ENCODE results near the gene PRKD1.
"Not testable (repeated sequence)": the region's sequence is repeated elsewhere in the genome, so short reads cannot be mapped to it uniquely, and the experiment has no call there.

Gene PRKD1

DNA sequence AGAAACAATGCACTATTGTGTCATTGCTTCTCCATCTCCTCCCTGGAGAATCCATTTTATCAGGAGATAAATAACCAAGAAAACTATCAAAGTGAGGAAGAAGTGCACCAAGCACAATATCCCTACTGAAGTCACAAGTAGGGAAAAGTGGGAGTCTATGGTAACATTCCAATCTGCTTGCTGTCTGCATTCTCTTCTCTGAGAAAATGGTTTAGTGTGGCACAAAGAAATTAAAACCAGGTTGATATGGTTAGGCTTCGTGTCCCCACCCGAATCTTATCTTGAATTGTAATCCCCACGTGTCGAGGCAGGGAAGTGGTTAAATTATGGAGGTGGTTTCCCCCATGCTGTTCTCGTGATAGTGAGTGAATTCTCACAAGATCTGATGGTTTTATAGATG, 209.7 kb downstream of the PRKD1 start:
- Histone ChIP-seq H3K27me3 (ENCODE audit: control insufficient read depth in 1 of 2, insufficient read depth in 2 of 2, low read length in 2 of 2) (no peaks in the 10 kb centered on the region), H3K9ac (ENCODE audit: low read length in 2 of 2) (no peak overlapping the region)

DNA sequence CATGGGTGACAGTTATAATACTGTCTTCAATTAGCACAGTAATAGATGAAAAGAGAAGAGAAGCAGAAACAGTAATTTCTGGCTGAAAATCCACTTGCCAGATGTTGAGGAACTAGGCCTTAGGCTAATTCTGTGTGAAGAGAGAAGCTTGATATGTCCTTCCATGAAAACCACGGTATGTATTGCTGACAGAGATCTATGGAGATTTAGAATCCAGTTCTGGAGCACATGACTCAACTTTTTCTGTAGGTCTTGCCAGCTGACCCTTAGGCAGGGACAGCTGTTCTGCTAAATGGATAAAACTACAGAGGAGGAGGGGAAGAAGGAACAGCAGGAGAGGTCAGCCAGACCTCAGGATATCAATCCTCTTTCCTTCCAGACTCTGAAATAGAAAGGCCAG, 211.5 kb downstream of the PRKD1 start:
- Histone ChIP-seq H3K4me3 (ENCODE audit: low read length in 2 of 2) (no peak overlapping the region), H3K27ac (ENCODE audit: low read length) (no peak overlapping the region), H3K9me3 (ENCODE audit: control insufficient read depth in 2 of 2, low read length in 2 of 2) (no peaks in the 10 kb centered on the region), H3K9ac (ENCODE audit: low read length in 2 of 2) (no peak overlapping the region), H3K36me3 (ENCODE audit: control insufficient read depth in 2 of 2, insufficient read depth in 2 of 2, low read length in 2 of 2) (no peaks in the 10 kb centered on the region), H3K27me3 (ENCODE audit: control insufficient read depth in 1 of 2, insufficient read depth in 2 of 2, low read length in 2 of 2) (no peaks in the 10 kb centered on the region), H3K4me1 (ENCODE audit: control insufficient read depth, insufficient read depth, low read length) (no peaks in the 10 kb centered on the region)

More for the DNA sequence above, 209.7 kb downstream of the PRKD1 start:
- Histone ChIP-seq H3K4me1 (ENCODE audit: control insufficient read depth, insufficient read depth, low read length) (no peaks in the 10 kb centered on the region), H3K36me3 (ENCODE audit: control insufficient read depth in 2 of 2, insufficient read depth in 2 of 2, low read length in 2 of 2) (no peaks in the 10 kb centered on the region), H3K4me3 (ENCODE audit: low read length in 2 of 2) (no peak overlapping the region), H3K27ac (ENCODE audit: low read length) (no peak overlapping the region), H3K9me3 (ENCODE audit: control insufficient read depth in 2 of 2, low read length in 2 of 2) (no peaks in the 10 kb centered on the region)

DNA sequence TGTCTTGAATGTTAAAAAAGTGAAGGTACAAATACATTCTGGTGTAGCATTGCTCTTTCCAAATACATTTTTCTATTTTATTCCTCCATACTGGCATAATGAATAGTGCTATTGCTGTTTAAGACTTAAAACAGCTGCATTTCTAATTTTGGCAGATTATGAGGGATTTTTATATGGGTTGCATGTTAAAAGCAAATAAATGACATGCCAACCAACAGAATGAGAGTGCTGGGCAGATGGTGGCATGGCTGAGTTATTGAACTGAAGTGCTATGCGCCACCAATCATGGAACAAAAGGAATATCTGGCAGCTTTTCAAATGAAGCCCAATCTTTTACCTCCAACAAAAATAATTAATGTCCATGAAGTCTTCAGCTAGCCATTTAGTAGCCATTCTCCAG, 215.0 kb downstream of the PRKD1 start:
- no peaks in the 10 kb centered on the region for H3K36me3 ChIP-seq (ENCODE audit: control insufficient read depth in 2 of 2, insufficient read depth in 2 of 2, low read length in 2 of 2)
- no peak overlapping the region for H3K9ac ChIP-seq (ENCODE audit: low read length in 2 of 2)
- no peaks in the 10 kb centered on the region for H3K27me3 ChIP-seq (ENCODE audit: control insufficient read depth in 1 of 2, insufficient read depth in 2 of 2, low read length in 2 of 2)
- no peaks in the 10 kb centered on the region for H3K9me3 ChIP-seq (ENCODE audit: control insufficient read depth in 2 of 2, low read length in 2 of 2)
- H3K4me3 ChIP-seq (ENCODE audit: low read length in 2 of 2) = no peak overlapping the region
- H3K4me1 ChIP-seq (ENCODE audit: control insufficient read depth, insufficient read depth, low read length) = no peaks in the 10 kb centered on the region
- no peak overlapping the region for H3K27ac ChIP-seq (ENCODE audit: low read length)

DNA sequence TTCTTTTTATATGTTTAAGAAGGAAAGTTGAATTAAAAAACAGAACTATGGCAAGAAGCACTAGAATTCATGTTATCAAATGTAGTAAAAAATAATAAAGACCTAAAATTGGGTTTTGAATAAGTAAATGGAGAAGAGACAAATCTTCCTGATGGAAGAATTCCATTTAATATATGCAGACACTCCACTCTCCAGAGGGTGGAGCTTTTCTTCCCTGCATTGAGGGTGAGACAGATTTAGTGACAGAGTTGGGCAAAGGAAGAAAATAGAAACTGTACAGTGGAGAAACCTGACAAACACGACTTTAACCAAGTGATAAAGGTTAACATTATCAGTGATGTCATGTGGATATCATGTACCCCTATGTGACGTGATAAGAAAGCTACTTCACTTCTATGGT, 217.6 kb downstream of the PRKD1 start:
- peaks cover 0 to 3% of the 10 kb centered on the region in 2 donors for H3K9me3 ChIP-seq (ENCODE audit: control insufficient read depth in 2 of 2, low read length in 2 of 2)
- no peaks in the 10 kb centered on the region for H3K4me1 ChIP-seq (ENCODE audit: control insufficient read depth, insufficient read depth, low read length)
- H3K4me3 ChIP-seq (ENCODE audit: low read length in 2 of 2) = no peak overlapping the region
- H3K27ac ChIP-seq (ENCODE audit: low read length) = no peak overlapping the region
- no peaks in the 10 kb centered on the region for H3K27me3 ChIP-seq (ENCODE audit: control insufficient read depth in 1 of 2, insufficient read depth in 2 of 2, low read length in 2 of 2)
- H3K9ac ChIP-seq (ENCODE audit: low read length in 2 of 2) = no peak overlapping the region
- no peaks in the 10 kb centered on the region for H3K36me3 ChIP-seq (ENCODE audit: control insufficient read depth in 2 of 2, insufficient read depth in 2 of 2, low read length in 2 of 2)

DNA sequence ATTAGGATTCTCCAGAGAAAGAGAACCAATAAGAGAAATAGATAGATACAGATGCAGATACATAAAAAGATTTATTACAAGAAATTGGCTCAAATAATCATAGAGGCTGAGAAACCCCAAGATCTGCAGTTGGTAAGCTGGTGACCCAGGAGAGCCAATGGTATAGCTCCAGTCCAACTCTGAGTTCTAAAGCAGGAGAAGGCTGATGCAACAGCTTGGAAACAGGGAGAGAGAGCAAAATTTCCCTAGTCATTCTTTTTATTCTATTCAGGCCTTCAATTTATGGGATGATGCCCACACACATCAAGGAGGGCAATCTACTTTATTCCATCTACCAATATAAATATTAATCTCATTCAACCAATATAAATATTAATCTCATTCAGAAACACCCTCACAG, 218.2 kb downstream of the PRKD1 start:
- Histone ChIP-seq H3K9ac (ENCODE audit: low read length in 2 of 2) (no peak overlapping the region), H3K36me3 (ENCODE audit: control insufficient read depth in 2 of 2, insufficient read depth in 2 of 2, low read length in 2 of 2) (no peaks in the 10 kb centered on the region), H3K27ac (ENCODE audit: low read length) (no peak overlapping the region), H3K9me3 (ENCODE audit: control insufficient read depth in 2 of 2, low read length in 2 of 2) (peaks cover 0 to 3% of the 10 kb centered on the region in 2 donors), H3K4me3 (ENCODE audit: low read length in 2 of 2) (no peak overlapping the region), H3K27me3 (ENCODE audit: control insufficient read depth in 1 of 2, insufficient read depth in 2 of 2, low read length in 2 of 2) (no peaks in the 10 kb centered on the region), H3K4me1 (ENCODE audit: control insufficient read depth, insufficient read depth, low read length) (no peaks in the 10 kb centered on the region)

DNA sequence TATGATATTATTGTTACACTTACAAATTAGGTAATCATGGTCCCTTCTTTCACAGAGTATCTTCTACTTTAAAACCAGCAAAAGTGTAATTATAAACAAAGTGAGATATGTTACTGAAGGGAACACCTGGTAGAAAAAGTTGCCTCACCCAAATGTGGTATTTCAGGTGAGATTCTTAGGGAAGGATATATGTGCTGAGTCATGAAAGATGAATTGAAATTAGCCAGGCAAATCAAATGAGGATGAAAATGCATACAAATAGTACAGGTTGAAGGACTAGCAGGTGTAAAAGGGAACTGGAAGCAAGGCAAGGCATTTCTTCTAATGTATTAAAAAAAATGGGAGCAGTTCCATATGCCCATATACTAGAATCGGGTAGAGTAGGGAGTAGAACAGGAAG, 220.9 kb downstream of the PRKD1 start:
- H3K27me3 ChIP-seq (ENCODE audit: control insufficient read depth in 1 of 2, insufficient read depth in 2 of 2, low read length in 2 of 2) = no peaks in the 10 kb centered on the region
- no peak overlapping the region for H3K9ac ChIP-seq (ENCODE audit: low read length in 2 of 2)
- no peak overlapping the region for H3K4me3 ChIP-seq (ENCODE audit: low read length in 2 of 2)

DNA sequence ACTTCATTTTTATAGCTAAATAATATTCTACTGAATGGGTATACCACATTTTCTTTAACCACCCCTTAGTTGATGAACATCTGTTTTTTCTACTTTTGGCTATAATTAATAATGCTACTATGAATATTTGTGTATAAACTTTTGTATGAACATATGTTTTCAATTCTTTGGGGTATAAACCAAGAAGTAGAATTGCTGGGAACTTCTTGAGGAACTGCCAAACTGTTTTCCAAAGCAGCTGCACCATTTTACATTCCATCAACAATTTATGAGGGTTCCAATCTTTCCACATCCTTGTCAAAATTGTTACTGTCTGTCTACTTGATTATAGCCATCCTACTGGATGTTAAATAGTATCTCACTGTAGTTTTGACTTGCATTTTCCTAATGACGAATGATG, 221.8 kb downstream of the PRKD1 start:
- Histone ChIP-seq H3K4me3 (ENCODE audit: low read length in 2 of 2) (no peak overlapping the region), H3K36me3 (ENCODE audit: control insufficient read depth in 2 of 2, insufficient read depth in 2 of 2, low read length in 2 of 2) (no peaks in the 10 kb centered on the region), H3K27me3 (ENCODE audit: control insufficient read depth in 1 of 2, insufficient read depth in 2 of 2, low read length in 2 of 2) (no peaks in the 10 kb centered on the region), H3K9ac (ENCODE audit: low read length in 2 of 2) (no peak overlapping the region), H3K9me3 (ENCODE audit: control insufficient read depth in 2 of 2, low read length in 2 of 2) (peaks cover 0 to 3% of the 10 kb centered on the region in 2 donors), H3K27ac (ENCODE audit: low read length) (no peak overlapping the region), H3K4me1 (ENCODE audit: control insufficient read depth, insufficient read depth, low read length) (no peaks in the 10 kb centered on the region)

More for the DNA sequence above, 220.9 kb downstream of the PRKD1 start:
- H3K36me3 ChIP-seq (ENCODE audit: control insufficient read depth in 2 of 2, insufficient read depth in 2 of 2, low read length in 2 of 2) = no peaks in the 10 kb centered on the region
- H3K4me1 ChIP-seq (ENCODE audit: control insufficient read depth, insufficient read depth, low read length) = no peaks in the 10 kb centered on the region
- H3K9me3 ChIP-seq (ENCODE audit: control insufficient read depth in 2 of 2, low read length in 2 of 2) = peaks cover 0 to 3% of the 10 kb centered on the region in 2 donors
- no peak overlapping the region for H3K27ac ChIP-seq (ENCODE audit: low read length)

DNA sequence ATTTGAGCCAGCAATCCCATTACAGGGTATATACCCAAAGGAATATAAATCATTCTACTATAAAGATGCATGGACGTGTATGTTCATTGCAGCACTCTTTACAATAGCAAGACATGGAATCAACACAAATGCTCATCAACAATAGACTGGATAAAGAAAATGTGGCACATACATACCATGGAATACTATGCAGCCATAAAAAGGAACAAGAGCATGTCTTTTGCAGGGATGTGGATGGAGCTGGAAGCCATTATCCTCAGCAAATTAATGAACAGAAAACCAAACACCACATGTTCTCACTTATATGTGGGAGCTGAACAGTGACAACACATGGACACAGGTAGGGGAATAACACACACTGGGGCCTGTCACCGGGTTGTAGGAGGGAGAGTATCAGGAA, 238.1 kb downstream of the PRKD1 start:
- H3K9ac ChIP-seq (ENCODE audit: low read length in 2 of 2) = not testable (repeated sequence)

DNA sequence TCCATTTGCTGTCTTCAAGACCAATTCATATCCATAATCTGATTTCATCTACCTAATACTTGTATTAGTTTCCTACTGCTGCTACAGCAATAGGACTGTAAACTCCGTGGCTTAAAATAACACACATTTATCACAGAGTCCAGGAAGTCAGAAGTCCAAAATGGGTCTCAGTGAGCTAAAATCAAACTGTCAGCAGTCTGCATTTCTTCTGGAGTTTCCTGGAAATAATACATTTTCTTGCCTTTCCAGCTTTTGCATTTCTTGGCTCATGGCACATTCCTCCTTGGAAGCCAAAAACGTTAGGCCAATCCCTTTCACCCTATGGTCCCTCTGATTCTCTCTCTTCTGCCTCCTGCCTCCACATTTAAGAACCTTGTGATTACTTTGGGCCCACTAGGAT, 239.8 kb downstream of the PRKD1 start:
- H3K4me1 ChIP-seq (ENCODE audit: control insufficient read depth, insufficient read depth, low read length) = no peaks in the 10 kb centered on the region
- H3K27ac ChIP-seq (ENCODE audit: low read length) = no peak overlapping the region
- H3K9me3 ChIP-seq (ENCODE audit: control insufficient read depth in 2 of 2, low read length in 2 of 2) = no peaks in the 10 kb centered on the region
- no peak overlapping the region for H3K9ac ChIP-seq (ENCODE audit: low read length in 2 of 2)
- no peaks in the 10 kb centered on the region for H3K27me3 ChIP-seq (ENCODE audit: control insufficient read depth in 1 of 2, insufficient read depth in 2 of 2, low read length in 2 of 2)
- no peaks in the 10 kb centered on the region for H3K36me3 ChIP-seq (ENCODE audit: control insufficient read depth in 2 of 2, insufficient read depth in 2 of 2, low read length in 2 of 2)
- H3K4me3 ChIP-seq (ENCODE audit: low read length in 2 of 2) = no peak overlapping the region

More for the DNA sequence above, 238.1 kb downstream of the PRKD1 start:
- not testable (repeated sequence) for H3K27me3 ChIP-seq (ENCODE audit: control insufficient read depth in 1 of 2, insufficient read depth in 2 of 2, low read length in 2 of 2); H3K36me3 ChIP-seq (ENCODE audit: control insufficient read depth in 2 of 2, insufficient read depth in 2 of 2, low read length in 2 of 2); H3K4me1 ChIP-seq (ENCODE audit: control insufficient read depth, insufficient read depth, low read length); H3K9me3 ChIP-seq (ENCODE audit: control insufficient read depth in 2 of 2, low read length in 2 of 2); H3K27ac ChIP-seq (ENCODE audit: low read length); H3K4me3 ChIP-seq (ENCODE audit: low read length in 2 of 2)

DNA sequence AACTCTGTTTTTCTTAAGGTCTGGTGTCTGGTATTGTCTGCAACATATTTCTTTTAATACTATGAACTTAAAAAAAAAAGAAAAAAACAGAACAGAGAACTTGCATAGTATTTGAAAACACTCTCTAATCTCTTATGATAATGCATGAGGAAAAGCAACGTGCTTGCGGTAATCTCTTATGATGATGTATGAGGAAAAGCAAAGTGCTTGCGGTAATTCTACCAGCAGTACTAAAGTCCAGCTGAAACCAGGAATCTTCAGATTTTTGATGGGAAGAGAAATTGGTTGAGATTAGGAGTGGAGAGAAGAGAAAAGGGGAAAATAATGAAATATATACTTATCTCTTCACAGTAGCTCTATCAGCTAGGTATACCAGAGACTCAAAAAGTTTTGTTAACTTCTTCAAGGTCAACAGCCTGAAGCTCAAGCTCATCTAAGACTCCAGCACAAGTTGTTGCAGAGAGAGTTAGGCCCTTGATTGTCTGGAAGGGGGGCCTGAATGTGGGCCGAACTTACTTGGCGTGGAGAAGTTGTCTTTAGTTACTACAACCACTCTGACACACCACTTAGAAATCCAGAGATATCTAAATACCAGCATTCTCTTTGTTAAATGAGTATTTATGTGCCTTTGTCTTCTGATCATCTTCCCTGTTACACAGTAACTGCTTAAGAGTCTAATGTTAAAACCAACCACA, 240.4 kb downstream of the PRKD1 start:
- Histone ChIP-seq H3K4me1 (ENCODE audit: control insufficient read depth, insufficient read depth, low read length) (no peaks in the 10 kb centered on the region), H3K27me3 (ENCODE audit: control insufficient read depth in 1 of 2, insufficient read depth in 2 of 2, low read length in 2 of 2) (no peaks in the 10 kb centered on the region), H3K36me3 (ENCODE audit: control insufficient read depth in 2 of 2, insufficient read depth in 2 of 2, low read length in 2 of 2) (no peaks in the 10 kb centered on the region), H3K9ac (ENCODE audit: low read length in 2 of 2) (no peak overlapping the region), H3K4me3 (ENCODE audit: low read length in 2 of 2) (no peak overlapping the region), H3K9me3 (ENCODE audit: control insufficient read depth in 2 of 2, low read length in 2 of 2) (no peaks in the 10 kb centered on the region), H3K27ac (ENCODE audit: low read length) (no peak overlapping the region)

DNA sequence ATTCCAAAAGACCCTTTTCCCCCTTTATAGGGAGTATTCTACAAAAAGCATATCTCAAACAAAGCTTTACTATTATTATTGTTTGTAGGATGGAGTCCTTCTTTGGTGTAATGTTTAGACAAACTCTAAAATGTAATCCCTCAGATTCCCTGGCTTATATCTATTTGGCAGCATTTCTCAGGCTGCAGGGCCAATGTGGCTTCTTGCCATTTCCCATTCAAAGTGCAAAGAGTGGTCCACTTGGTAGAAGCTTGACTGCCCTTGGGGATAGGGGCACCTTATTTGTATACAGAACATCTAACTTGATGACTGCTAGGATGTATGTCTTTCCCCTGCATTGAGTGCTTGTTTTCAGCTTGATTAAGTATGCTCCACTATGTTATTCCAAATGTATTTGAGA, 242.7 kb downstream of the PRKD1 start:
- Histone ChIP-seq H3K4me3 (ENCODE audit: low read length in 2 of 2) (no peak overlapping the region), H3K9me3 (ENCODE audit: control insufficient read depth in 2 of 2, low read length in 2 of 2) (no peaks in the 10 kb centered on the region), H3K9ac (ENCODE audit: low read length in 2 of 2) (no peak overlapping the region), H3K27ac (ENCODE audit: low read length) (no peak overlapping the region), H3K4me1 (ENCODE audit: control insufficient read depth, insufficient read depth, low read length) (no peaks in the 10 kb centered on the region), H3K36me3 (ENCODE audit: control insufficient read depth in 2 of 2, insufficient read depth in 2 of 2, low read length in 2 of 2) (no peaks in the 10 kb centered on the region), H3K27me3 (ENCODE audit: control insufficient read depth in 1 of 2, insufficient read depth in 2 of 2, low read length in 2 of 2) (no peaks in the 10 kb centered on the region)

All from stomach smooth muscle (tissue), 2 donors.